WTC11 (cell line): ENCODE results near the gene ACACA. TPM values are rescaled to one million over a fixed set of nuclear protein-coding genes. Genes with fewer than 3 reads are reported as not detected.

ENCODE experiments used
- ATAC-seq: fragments of 200-7000 bp; cut with Tn5 transposase; 2 replicates; pipeline ENCODE4 v1.10.0; 2021; ENCODE audit warnings: mild to moderate bottlenecking, moderate library complexity
- CTCF ChIA-PET: fragments of 300-600 bp; sonication (Branson Sonifier 250); formaldehyde crosslinking; loops from one replicate; lab custom pipeline; 2021; ENCODE audit warnings: antibody characterized with exemption; lab: Charles Lee
- POLR2A ChIA-PET: fragments of 350-600 bp; sonication (Branson Sonifier 250); formaldehyde crosslinking; loops from one replicate; lab custom pipeline; 2021; ENCODE audit warnings: antibody characterized with exemption; lab: Charles Lee
- DNase-seq: peaks from one replicate; pipeline ENCODE4 v3.0.0; 2021; ENCODE audit warnings: low spot score
- H3K27ac Mint-ChIP-seq: 2 replicates; pipeline ENCODE4 v1.8.0; 2021; ENCODE audit warnings: mixed read lengths
- H3K27me3 Mint-ChIP-seq: 2 replicates; pipeline ENCODE4 v1.8.0; 2021; ENCODE audit warnings: low read depth, mild to moderate bottlenecking, moderate library complexity, mixed read lengths
- H3K36me3 Mint-ChIP-seq: 2 replicates; pipeline ENCODE4 v1.8.0; 2021; ENCODE audit warnings: mixed read lengths
- H3K4me1 Mint-ChIP-seq: 2 replicates; pipeline ENCODE4 v1.8.0; 2022; ENCODE audit warnings: mixed read lengths
- H3K4me3 Mint-ChIP-seq: 2 replicates; pipeline ENCODE4 v1.8.0; 2021; ENCODE audit warnings: mild to moderate bottlenecking, moderate library complexity, mixed read lengths
- H3K9me3 Mint-ChIP-seq: 2 replicates; pipeline ENCODE4 v1.8.0; 2021; ENCODE audit warnings: mixed read lengths
- E2F4 ChIP-seq: sonication (generic); formaldehyde crosslinking; IDR thresholded peaks from 2 replicates; pipeline ENCODE4 v1.8.1; 2022; ENCODE audit warnings: low read depth, mild to moderate bottlenecking, moderate library complexity, missing genetic modification reagents, borderline replicate concordance
- ELF4 ChIP-seq: sonication (generic); formaldehyde crosslinking; IDR thresholded peaks from 2 replicates; pipeline ENCODE4 v1.8.1; 2022; ENCODE audit warnings: low read depth, mild to moderate bottlenecking, moderate library complexity, missing genetic modification reagents
- GRHL2 ChIP-seq: fragments of 250-450 bp; sonication (Bioruptor Pico); IDR thresholded peaks from 2 replicates; pipeline ENCODE4 v1.8.0; 2022; ENCODE audit warnings: mild to moderate bottlenecking, moderate library complexity; ENCODE audit not compliant: insufficient replicate concordance, severe bottlenecking
- JAZF1 ChIP-seq: fragments of 250-450 bp; sonication (Bioruptor Pico); IDR thresholded peaks from 2 replicates; pipeline ENCODE4 v1.9.0; 2021; ENCODE audit warnings: moderate library complexity, mild to moderate bottlenecking, inconsistent platforms
- JUN ChIP-seq: sonication (generic); formaldehyde crosslinking; IDR thresholded peaks from 2 replicates; pipeline ENCODE4 v1.8.0; 2023; ENCODE audit warnings: mild to moderate bottlenecking, missing genetic modification reagents
- PREB ChIP-seq: sonication (generic); formaldehyde crosslinking; IDR thresholded peaks from 2 replicates; pipeline ENCODE4 v1.8.1; 2022; ENCODE audit warnings: mild to moderate bottlenecking, missing genetic modification reagents, moderate library complexity, borderline replicate concordance
- RORB ChIP-seq: fragments of 250-450 bp; sonication (Bioruptor Pico); IDR thresholded peaks from 2 replicates; pipeline ENCODE4 v1.9.0; 2021; ENCODE audit warnings: mild to moderate bottlenecking
- SP1 ChIP-seq: sonication (generic); formaldehyde crosslinking; conservative IDR thresholded peaks from 2 replicates; pipeline ENCODE4 v1.8.1; 2022; ENCODE audit warnings: missing genetic modification reagents
- TCF7 ChIP-seq: sonication (generic); formaldehyde crosslinking; IDR thresholded peaks from 2 replicates; pipeline ENCODE4 v1.8.0; 2022; ENCODE audit warnings: mild to moderate bottlenecking, low read depth, missing genetic modification reagents, moderate library complexity
- TEAD1 ChIP-seq: sonication (generic); formaldehyde crosslinking; IDR thresholded peaks from 2 replicates; pipeline ENCODE4 v1.8.0; 2022; ENCODE audit warnings: mild to moderate bottlenecking, missing genetic modification reagents
- USF1 ChIP-seq: sonication (generic); formaldehyde crosslinking; IDR thresholded peaks from 2 replicates; pipeline ENCODE4 v1.8.0; 2022; ENCODE audit warnings: mild to moderate bottlenecking, missing genetic modification reagents
- ZBTB21 ChIP-seq: sonication (generic); formaldehyde crosslinking; IDR thresholded peaks from 2 replicates; pipeline ENCODE4 v1.8.1; 2023; ENCODE audit warnings: mild to moderate bottlenecking, missing genetic modification reagents, borderline replicate concordance
- ZNF232 ChIP-seq: sonication (generic); formaldehyde crosslinking; IDR thresholded peaks from 2 replicates; pipeline ENCODE4 v1.8.0; 2022; ENCODE audit warnings: mild to moderate bottlenecking, missing genetic modification reagents
- ZNF416 ChIP-seq: fragments of 250-450 bp; sonication (Bioruptor Pico); IDR thresholded peaks from 2 replicates; pipeline ENCODE4 v1.9.0; 2021; ENCODE audit warnings: mild to moderate bottlenecking, inconsistent platforms
- ZSCAN18 ChIP-seq: fragments of 250-450 bp; sonication (Bioruptor Pico); IDR thresholded peaks from 2 replicates; pipeline ENCODE4 v2.1.2; 2022; ENCODE audit warnings: mild to moderate bottlenecking, moderate library complexity
- total RNA-seq: library from RNA; stranded (reverse); gene quantifications from 3 replicates; pipeline ENCODE4 v1.2.3, GENCODE V29; 2021
- TF ChIP-seq, protein P1 (sequence below): sonication (generic); formaldehyde crosslinking; IDR thresholded peaks from 2 replicates; pipeline ENCODE4 v1.8.1; 2022; ENCODE audit warnings: low read depth, missing genetic modification reagents, borderline replicate concordance
- TF ChIP-seq, protein P2 (sequence below): sonication (generic); formaldehyde crosslinking; IDR thresholded peaks from 2 replicates; pipeline ENCODE4 v1.8.1; 2023; ENCODE audit warnings: mild to moderate bottlenecking, missing genetic modification reagents, moderate library complexity
- TF ChIP-seq, protein P3 (sequence below): sonication (generic); formaldehyde crosslinking; IDR thresholded peaks from 2 replicates; pipeline ENCODE4 v1.8.0; 2022; ENCODE audit warnings: mild to moderate bottlenecking, missing genetic modification reagents
- TF ChIP-seq, protein P4 (sequence below): sonication (generic); formaldehyde crosslinking; IDR thresholded peaks from 2 replicates; pipeline ENCODE4 v1.8.1; 2023; ENCODE audit warnings: mild to moderate bottlenecking, moderate library complexity, missing genetic modification reagents
- TF ChIP-seq, protein P5 (sequence below): fragments of 250-450 bp; sonication (Bioruptor Pico); IDR thresholded peaks from 2 replicates; pipeline ENCODE4 v1.9.0; 2021; ENCODE audit warnings: mild to moderate bottlenecking

The ACACA gene
- total RNA-seq, 1 experiment from 2014 or later: 167 TPM

- TF ChIP-seq ZBTB21 (CRISPR knock-in tag): no peak
- TF ChIP-seq ZNF232 (CRISPR knock-in tag): no peak
- no peak for TF ChIP-seq PREB (CRISPR knock-in tag)
- TF ChIP-seq, protein P1, sequence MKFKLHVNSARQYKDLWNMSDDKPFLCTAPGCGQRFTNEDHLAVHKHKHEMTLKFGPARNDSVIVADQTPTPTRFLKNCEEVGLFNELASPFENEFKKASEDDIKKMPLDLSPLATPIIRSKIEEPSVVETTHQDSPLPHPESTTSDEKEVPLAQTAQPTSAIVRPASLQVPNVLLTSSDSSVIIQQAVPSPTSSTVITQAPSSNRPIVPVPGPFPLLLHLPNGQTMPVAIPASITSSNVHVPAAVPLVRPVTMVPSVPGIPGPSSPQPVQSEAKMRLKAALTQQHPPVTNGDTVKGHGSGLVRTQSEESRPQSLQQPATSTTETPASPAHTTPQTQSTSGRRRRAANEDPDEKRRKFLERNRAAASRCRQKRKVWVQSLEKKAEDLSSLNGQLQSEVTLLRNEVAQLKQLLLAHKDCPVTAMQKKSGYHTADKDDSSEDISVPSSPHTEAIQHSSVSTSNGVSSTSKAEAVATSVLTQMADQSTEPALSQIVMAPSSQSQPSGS (CRISPR knock-in tag): no peak
- no peak for TF ChIP-seq ZSCAN18 (CRISPR knock-in tag)
- no peak for TF ChIP-seq JAZF1 (CRISPR knock-in tag)
- no peak for TF ChIP-seq ZNF416
- TF ChIP-seq TEAD1: no peak
- TF ChIP-seq GRHL2 (CRISPR knock-in tag): no peak
- TF ChIP-seq RORB (CRISPR knock-in tag): no peak
- TF ChIP-seq, protein P2, sequence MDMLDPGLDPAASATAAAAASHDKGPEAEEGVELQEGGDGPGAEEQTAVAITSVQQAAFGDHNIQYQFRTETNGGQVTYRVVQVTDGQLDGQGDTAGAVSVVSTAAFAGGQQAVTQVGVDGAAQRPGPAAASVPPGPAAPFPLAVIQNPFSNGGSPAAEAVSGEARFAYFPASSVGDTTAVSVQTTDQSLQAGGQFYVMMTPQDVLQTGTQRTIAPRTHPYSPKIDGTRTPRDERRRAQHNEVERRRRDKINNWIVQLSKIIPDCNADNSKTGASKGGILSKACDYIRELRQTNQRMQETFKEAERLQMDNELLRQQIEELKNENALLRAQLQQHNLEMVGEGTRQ: no peak
- TF ChIP-seq JUN (CRISPR knock-in tag): no peak
- TF ChIP-seq, protein P3, sequence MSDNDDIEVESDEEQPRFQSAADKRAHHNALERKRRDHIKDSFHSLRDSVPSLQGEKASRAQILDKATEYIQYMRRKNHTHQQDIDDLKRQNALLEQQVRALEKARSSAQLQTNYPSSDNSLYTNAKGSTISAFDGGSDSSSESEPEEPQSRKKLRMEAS (CRISPR knock-in tag): no peak
- TF ChIP-seq SP1 (CRISPR knock-in tag): no peak
- no peak for TF ChIP-seq ELF4 (CRISPR knock-in tag)
- TF ChIP-seq TCF7 (CRISPR knock-in tag): no peak
- TF ChIP-seq, protein P4, sequence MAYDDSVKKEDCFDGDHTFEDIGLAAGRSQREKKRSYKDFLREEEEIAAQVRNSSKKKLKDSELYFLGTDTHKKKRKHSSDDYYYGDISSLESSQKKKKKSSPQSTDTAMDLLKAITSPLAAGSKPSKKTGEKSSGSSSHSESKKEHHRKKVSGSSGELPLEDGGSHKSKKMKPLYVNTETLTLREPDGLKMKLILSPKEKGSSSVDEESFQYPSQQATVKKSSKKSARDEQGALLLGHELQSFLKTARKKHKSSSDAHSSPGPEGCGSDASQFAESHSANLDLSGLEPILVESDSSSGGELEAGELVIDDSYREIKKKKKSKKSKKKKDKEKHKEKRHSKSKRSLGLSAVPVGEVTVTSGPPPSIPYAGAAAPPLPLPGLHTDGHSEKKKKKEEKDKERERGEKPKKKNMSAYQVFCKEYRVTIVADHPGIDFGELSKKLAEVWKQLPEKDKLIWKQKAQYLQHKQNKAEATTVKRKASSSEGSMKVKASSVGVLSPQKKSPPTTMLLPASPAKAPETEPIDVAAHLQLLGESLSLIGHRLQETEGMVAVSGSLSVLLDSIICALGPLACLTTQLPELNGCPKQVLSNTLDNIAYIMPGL (CRISPR knock-in tag): no peak
- no peak for TF ChIP-seq USF1
- TF ChIP-seq E2F4 (CRISPR knock-in tag): no peak
- TF ChIP-seq, protein P5, sequence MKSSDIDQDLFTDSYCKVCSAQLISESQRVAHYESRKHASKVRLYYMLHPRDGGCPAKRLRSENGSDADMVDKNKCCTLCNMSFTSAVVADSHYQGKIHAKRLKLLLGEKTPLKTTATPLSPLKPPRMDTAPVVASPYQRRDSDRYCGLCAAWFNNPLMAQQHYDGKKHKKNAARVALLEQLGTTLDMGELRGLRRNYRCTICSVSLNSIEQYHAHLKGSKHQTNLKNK (CRISPR knock-in tag): no peak
- no peak for ATAC-seq
- peaks cover 85% of the 10 kb centered on the region for H3K4me1 Mint-ChIP-seq
- peaks cover 8% of the 10 kb centered on the region; the same call in 1 of the 2 replicates for H3K27me3 Mint-ChIP-seq
- peaks cover 2% of the 10 kb centered on the region; the same call in 1 of the 2 replicates for H3K36me3 Mint-ChIP-seq
- H3K9me3 Mint-ChIP-seq: no peaks in the 10 kb centered on the region
- DNase-seq: no peak
- ChIA-PET CTCF (interaction anchor here (0.6 to 2.6 kb wide), 5 partner anchors 17 to 175 kb away, joined by 3 to 12 read pairs (median 4); no protein-coding TSS in a partner anchor), POLR2A (no interaction called here)
- peak overlapping the region; percentile 57 for H3K27ac Mint-ChIP-seq
- no peak overlapping the region; the same call in 1 of the 2 replicates for H3K4me3 Mint-ChIP-seq
Observed at GRCh38 chr17:37064956-37065355, 341.7 kb downstream of the ACACA start.
